ENCODE results near the gene LDLRAP1. TPM values are rescaled to one million over a fixed set of nuclear protein-coding genes. Genes with fewer than 3 reads are reported as not detected.
"Not testable (repeated sequence)": the region's sequence is repeated elsewhere in the genome, so short reads cannot be mapped to it uniquely, and the experiment has no call there.

Gene LDLRAP1
- total RNA-seq, 1 experiment from 2014 or later: 16.3 TPM

DNA sequence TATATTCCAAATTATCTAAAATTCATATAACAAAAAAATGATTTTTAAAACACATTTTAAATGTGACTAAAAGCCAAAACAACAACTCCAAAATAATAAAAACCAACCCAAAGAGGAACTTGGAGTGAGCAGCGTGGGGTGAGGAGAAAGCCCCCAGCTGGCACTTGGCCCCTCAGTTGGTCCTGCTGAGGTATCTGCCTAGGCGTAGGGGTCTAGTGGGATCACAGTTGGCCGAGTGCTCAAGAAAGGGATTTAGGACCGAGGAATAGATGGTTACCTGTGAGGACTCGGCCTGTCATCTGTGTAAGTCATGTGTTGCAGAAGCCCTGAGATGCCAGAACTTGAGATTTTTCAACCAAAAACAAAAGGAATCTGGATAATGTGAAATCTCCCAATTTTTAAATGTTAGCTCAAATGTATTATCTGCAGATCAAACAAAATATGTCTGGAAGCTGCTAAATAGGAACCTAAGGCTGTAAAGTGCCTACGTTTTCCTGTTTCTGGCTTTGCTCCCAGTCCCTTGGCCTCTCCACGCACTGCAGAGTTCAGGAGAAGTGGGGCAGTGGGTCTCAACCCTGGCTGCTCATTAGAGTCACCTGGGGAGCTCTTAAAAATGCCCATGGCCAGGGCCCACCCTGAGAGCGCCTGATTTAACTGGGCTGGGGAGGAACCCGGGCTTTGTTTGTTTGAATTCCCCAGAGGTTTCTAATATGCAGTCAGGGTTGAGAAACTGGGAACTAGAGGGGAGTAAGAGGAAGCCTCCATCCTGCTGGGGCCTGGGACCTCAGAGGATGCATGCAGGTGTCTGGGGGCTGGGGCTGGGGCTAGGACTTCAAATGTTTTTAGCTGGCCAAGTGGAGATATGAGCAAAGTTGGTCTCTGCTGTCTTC is 38.5 kb upstream of the LDLRAP1 start (continued):
- TF ChIP-seq PRRX2 (CRISPR knock-in tag; IDR thresholded peaks at IDR 0.05) (no peak), HMGA2 (CRISPR knock-in tag; IDR thresholded peaks at IDR 0.05) (no peak), RELA (CRISPR knock-in tag; IDR thresholded peaks at IDR 0.05; ENCODE audit: borderline replicate concordance) (no peak), ZBTB43 (CRISPR knock-in tag; IDR thresholded peaks at IDR 0.05) (no peak)

DNA sequence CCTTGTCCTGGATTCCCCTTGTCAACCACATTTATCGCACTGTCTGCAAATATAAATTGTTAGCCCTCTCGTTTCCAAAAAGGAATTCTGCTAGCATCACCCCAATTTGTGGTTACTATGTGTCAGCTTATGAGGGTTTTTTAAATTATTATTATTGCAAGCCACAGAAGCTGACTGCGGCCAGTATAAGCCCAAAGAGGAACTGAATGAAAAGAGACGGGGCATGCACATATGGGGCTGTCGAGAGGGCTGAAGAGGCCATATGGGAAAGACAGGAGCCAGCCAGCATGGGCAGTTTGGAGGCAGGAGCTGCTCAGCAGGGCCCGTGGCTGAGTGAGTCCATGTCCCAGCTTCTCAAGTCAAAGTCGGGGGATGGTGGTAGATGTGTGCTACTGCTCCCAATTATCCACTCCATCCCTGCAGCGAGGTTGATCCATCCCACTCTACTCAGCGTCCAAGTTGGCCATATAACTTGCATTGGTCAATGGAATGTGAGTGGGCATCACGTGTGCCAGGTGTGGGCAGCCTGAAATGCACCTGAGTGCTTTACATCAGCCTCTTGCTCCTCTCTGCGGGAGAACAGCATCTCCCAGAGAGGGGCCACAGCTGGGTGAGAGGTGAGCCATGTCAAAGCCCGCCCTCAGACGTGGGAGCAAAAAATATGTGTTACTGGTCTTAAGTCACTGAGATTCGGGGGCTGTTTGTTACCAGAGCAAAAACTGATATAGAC is 37.6 kb upstream of the LDLRAP1 start:
- no peaks in the 10 kb centered on the region for H3K27me3 Mint-ChIP-seq (ENCODE audit: low read depth)
- TF ChIP-seq CBFB (CRISPR knock-in tag; IDR thresholded peaks at IDR 0.05; ENCODE audit: low read depth): no peak
- TF ChIP-seq, protein P1, sequence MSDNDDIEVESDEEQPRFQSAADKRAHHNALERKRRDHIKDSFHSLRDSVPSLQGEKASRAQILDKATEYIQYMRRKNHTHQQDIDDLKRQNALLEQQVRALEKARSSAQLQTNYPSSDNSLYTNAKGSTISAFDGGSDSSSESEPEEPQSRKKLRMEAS (CRISPR knock-in tag; IDR thresholded peaks at IDR 0.05): 0 out of 2 replicates have a peak, but pooled peaks have one; percentile 20
- no peaks in the 10 kb centered on the region for H3K9me3 Mint-ChIP-seq
- DNase-seq (ENCODE audit: low spot score) (no peak), ATAC-seq (no peak)
- POLR2A ChIA-PET: interaction anchor here (0.7 to 2.6 kb wide), 2 partner anchors 11 to 370 kb away, joined by 3 to 5 read pairs; partner anchors contain the start of gene PAQR7
- peaks cover 46% of the 10 kb centered on the region for H3K4me1 Mint-ChIP-seq
- no peaks in the 10 kb centered on the region for H3K36me3 Mint-ChIP-seq
- CTCF ChIA-PET: interaction anchor here (1.0 to 7.0 kb wide), 6 partner anchors 15 to 292 kb away, joined by 3 to 175 read pairs (median 4); no protein-coding TSS in a partner anchor
- H3K27ac Mint-ChIP-seq: peak overlapping the region; percentile 12; the same call in 1 of the 2 replicates
- H3K4me3 Mint-ChIP-seq: peak overlapping the region; percentile 79

DNA sequence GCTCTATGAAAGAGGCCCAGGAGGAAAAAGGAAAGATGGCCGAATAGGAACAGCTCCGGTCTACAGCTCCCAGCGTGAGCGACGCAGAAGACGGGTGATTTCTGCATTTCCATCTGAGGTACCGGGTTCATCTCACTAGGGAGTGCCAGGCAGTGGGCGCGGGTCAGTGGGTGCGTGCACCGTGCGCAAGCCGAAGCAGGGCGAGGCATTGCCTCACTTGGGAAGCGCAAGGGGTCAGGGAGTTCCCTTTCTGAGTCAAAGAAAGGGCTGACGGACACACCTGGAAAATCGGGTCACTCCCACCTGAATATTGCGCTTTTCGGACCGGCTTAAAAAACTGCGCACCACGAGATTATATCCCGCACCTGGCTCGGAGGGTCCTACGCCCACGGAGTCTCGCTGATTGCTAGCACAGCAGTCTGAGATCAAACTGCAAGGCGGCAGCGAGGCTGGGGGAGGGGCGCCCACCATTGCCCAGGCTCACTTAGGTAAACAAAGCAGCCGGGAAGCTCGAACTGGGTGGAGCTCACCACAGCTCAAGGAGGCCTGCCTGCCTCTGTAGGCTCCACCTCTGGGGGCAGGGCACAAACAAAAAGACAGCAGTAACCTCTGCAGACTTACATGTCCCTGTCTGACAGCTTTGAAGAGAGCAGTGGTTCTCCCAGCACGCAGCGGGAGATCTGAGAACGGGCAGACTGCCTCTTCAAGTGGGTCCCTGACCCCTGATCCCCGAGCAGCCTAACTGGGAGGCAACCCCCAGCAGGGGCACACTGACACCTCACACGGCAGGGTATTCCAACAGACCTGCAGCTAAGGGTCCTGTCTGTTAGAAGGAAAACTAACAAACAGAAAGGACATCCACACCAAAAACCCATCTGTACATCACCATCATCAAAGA is 36.6 kb upstream of the LDLRAP1 start:
- H3K4me3 Mint-ChIP-seq: peak overlapping the region; percentile 79
- CTCF ChIA-PET: interaction anchor here (1.1 to 7.0 kb wide), 5 partner anchors 14 to 658 kb away, joined by 3 to 175 read pairs (median 5); no protein-coding TSS in a partner anchor

More for the DNA sequence above, 36.6 kb upstream of the LDLRAP1 start:
- H3K27me3 Mint-ChIP-seq (ENCODE audit: low read depth); H3K9me3 Mint-ChIP-seq; ATAC-seq; H3K36me3 Mint-ChIP-seq: not testable (repeated sequence)
- TF ChIP-seq FOXP1 (CRISPR knock-in tag; IDR thresholded peaks at IDR 0.05; ENCODE audit: borderline replicate concordance): peak; percentile 50; the same call in 1 of the 2 replicates
- TF ChIP-seq, protein P1 (CRISPR knock-in tag; IDR thresholded peaks at IDR 0.05): peak; percentile 30; the same call in 1 of the 2 replicates
- TF ChIP-seq FOXP4 (CRISPR knock-in tag; IDR thresholded peaks at IDR 0.05): peak; percentile 49; the same call in 1 of the 2 replicates
- 0 out of 2 replicates have a peak, but pooled peaks have one; percentile 21 for TF ChIP-seq TEAD1 (CRISPR knock-in tag; IDR thresholded peaks at IDR 0.05)
- peak; percentile 59; the same call in 1 of the 2 replicates for TF ChIP-seq ZNF281 (CRISPR knock-in tag; IDR thresholded peaks at IDR 0.05)
- peak; percentile 31; the same call in 1 of the 2 replicates for TF ChIP-seq SP1 (CRISPR knock-in tag; conservative IDR thresholded peaks at IDR 0.05)
- peak; percentile 82 for TF ChIP-seq FOXK1 (CRISPR knock-in tag; IDR thresholded peaks at IDR 0.05)
- POLR2A ChIA-PET: interaction anchor here (2.6 kb wide), 1 partner anchor 10 kb away, joined by 5 read pairs; no protein-coding TSS in a partner anchor
- peak; percentile 66 for DNase-seq (ENCODE audit: low spot score)
- H3K27ac Mint-ChIP-seq: peak overlapping the region; percentile 84
- peaks cover 43% of the 10 kb centered on the region for H3K4me1 Mint-ChIP-seq

All from WTC11 (cell line).